HepG2 (cell line): Measurements from ENCODE around the gene ZNF511. TPM values are rescaled to one million over a fixed set of nuclear protein-coding genes. Genes with fewer than 3 reads are reported as not detected.

Experiments
- ATAC-seq: fragments of 200-7000 bp; cut with Tn5 transposase; 3 replicates; pipeline ENCODE4 v1.9.1; 2020; ENCODE audit warnings: mild to moderate bottlenecking, moderate library complexity
- BruUV-seq: library from RNA; stranded (reverse); fragments of 400-500 nt; replicated peaks from 2 replicates; lab custom pipeline; 2021; lab: Mats Ljungman, UMichigan
- CTCF ChIA-PET: fragments of 300-600 bp; formaldehyde crosslinking; extraction: SDS; loops from one replicate; lab custom pipeline; 2021; ENCODE audit warnings: low total read pairs, inconsistent platforms, low intra/inter-chr PET ratio; lab: Yijun Ruan, JAX
- POLR2A ChIA-PET: fragments of 350-600 bp; sonication (Branson Sonifier 250); formaldehyde crosslinking; loops from one replicate; lab custom pipeline; 2020; ENCODE audit warnings: antibody characterized with exemption, inconsistent platforms; lab: Yijun Ruan, JAX
- DNase-seq: peaks from one replicate; pipeline ENCODE4 v3.0.0-alpha.2; 2015; ENCODE audit warnings: low spot score
- FAIRE-seq: peaks from 3 replicates; lab custom pipeline; 2011; peaks lifted over from hg19 to GRCh38; lab: Jason Lieb, UNC
- H2AFZ ChIP-seq: one replicate; pipeline ENCODE4 v1.6.1; 2011; ENCODE audit warnings: low read length, inconsistent platforms
- H3K27ac ChIP-seq: fragments of 300-600 bp; 3 replicates; pipeline ENCODE4 v1.8.0; 2011; ENCODE audit warnings: mixed run types, mild to moderate bottlenecking, mixed read lengths, low read length, inconsistent platforms; ENCODE audit not compliant: insufficient read depth; ENCODE audit errors: extremely low read length
- H3K27me3 ChIP-seq, 2 experiments: fragments of 200-600 bp in 1 of 2; 2 replicates in 1 of 2; 3 replicates in 1 of 2; pipeline versions ENCODE4 v1.6.0 to v1.8.0; 2011; ENCODE audit warnings: low read length in 2 of 2, mild to moderate bottlenecking in 2 of 2, moderate library complexity in 2 of 2, inconsistent platforms in 1 of 2; ENCODE audit not compliant: insufficient read depth in 2 of 2, control insufficient read depth in 1 of 2
- H3K36me3 ChIP-seq, 2 experiments: fragments of 200-600 bp in 1 of 2; replicated peaks in 1 of 2; 2 replicates in 1 of 2; 3 replicates in 1 of 2; pipeline versions ENCODE4 v1.5.1 to v1.8.0; 2011; ENCODE audit warnings: low read length in 2 of 2, inconsistent platforms in 1 of 2; ENCODE audit not compliant: insufficient read depth in 2 of 2, control insufficient read depth in 1 of 2
- H3K4me1 ChIP-seq: 2 replicates; pipeline ENCODE4 v1.5.1; 2012; ENCODE audit warnings: low read length, inconsistent platforms; ENCODE audit not compliant: insufficient read depth
- H3K4me2 ChIP-seq: 2 replicates; pipeline ENCODE4 v1.6.0; 2011; ENCODE audit warnings: low read depth, low read length, inconsistent platforms
- H3K4me3 ChIP-seq, 3 experiments: fragments of 200-600 bp in 1 of 3; sonication (generic), shearing (Covaris generic) in 1 of 3; replicated peaks in 1 of 3; 2 replicates each; pipeline ENCODE4 v1.5.1; 2011 to 2016; ENCODE audit warnings: low read length in 3 of 3, inconsistent platforms in 2 of 3, low read depth in 2 of 3, mild to moderate bottlenecking in 2 of 3, control low read depth in 1 of 3, mixed read lengths in 1 of 3; ENCODE audit not compliant: insufficient read depth in 1 of 3
- H3K79me2 ChIP-seq: one replicate; pipeline ENCODE4 v1.6.1; 2011; ENCODE audit warnings: low read length, inconsistent platforms; ENCODE audit not compliant: insufficient read depth
- H3K9ac ChIP-seq: 2 replicates; pipeline ENCODE4 v1.6.0; 2011; ENCODE audit warnings: mild to moderate bottlenecking, low read depth, low read length, inconsistent platforms; ENCODE audit not compliant: insufficient read depth
- H3K9me3 ChIP-seq: 2 replicates; pipeline ENCODE4 v1.5.1; 2012; ENCODE audit warnings: mild to moderate bottlenecking, low read length
- H4K20me1 ChIP-seq: 2 replicates; pipeline ENCODE4 v1.6.0; 2011; ENCODE audit warnings: inconsistent platforms, mild to moderate bottlenecking, low read length, moderate library complexity; ENCODE audit not compliant: insufficient read depth
- DNMT1 ChIP-seq: sonication (generic); formaldehyde crosslinking; IDR thresholded peaks from 2 replicates; pipeline ENCODE4 v1.5.1; 2020; ENCODE audit warnings: mild to moderate bottlenecking, missing genetic modification reagents
- DNMT3B ChIP-seq: conservative IDR thresholded peaks from 2 replicates; pipeline ENCODE4 v1.6.1; 2016; ENCODE audit warnings: missing biosample characterization, control low read depth
- GZF1 ChIP-seq: sonication (generic); formaldehyde crosslinking; IDR thresholded peaks from 2 replicates; pipeline ENCODE4 v1.5.1; 2020; ENCODE audit warnings: mild to moderate bottlenecking, missing genetic modification reagents
- MED13 ChIP-seq: sonication (generic); formaldehyde crosslinking; IDR thresholded peaks from 2 replicates; pipeline ENCODE4 v1.5.0; 2020; ENCODE audit warnings: missing genetic modification reagents
- PHF8 ChIP-seq: sonication (generic); formaldehyde crosslinking; IDR thresholded peaks from 2 replicates; pipeline ENCODE4 v1.5.0; 2020; ENCODE audit warnings: missing genetic modification reagents
- SAP130 ChIP-seq: IDR thresholded peaks from 2 replicates; pipeline ENCODE4 v1.6.1; 2016; ENCODE audit warnings: low read depth
- SMAD3 ChIP-seq: sonication (generic); formaldehyde crosslinking; IDR thresholded peaks from 2 replicates; pipeline ENCODE4 v1.4.0; 2020; ENCODE audit warnings: missing genetic modification reagents
- SOX5 ChIP-seq: IDR thresholded peaks from 2 replicates; pipeline ENCODE4 v1.6.1; 2016; ENCODE audit warnings: borderline replicate concordance
- SRSF1 ChIP-seq: fragments of 200-400 bp; formaldehyde crosslinking; optimal IDR thresholded peaks from 2 replicates; pipeline ENCODE3; 2017; ENCODE audit warnings: mild to moderate bottlenecking, low read depth, low read length, moderate library complexity
- TBP ChIP-seq: sonication (generic); formaldehyde crosslinking; IDR thresholded peaks from 2 replicates; pipeline ENCODE4 v1.5.0; 2020; ENCODE audit warnings: missing genetic modification reagents
- ZNF33A ChIP-seq: sonication (generic); formaldehyde crosslinking; IDR thresholded peaks from 2 replicates; pipeline ENCODE4 v1.5.1; 2020; ENCODE audit warnings: missing genetic modification reagents, mild to moderate bottlenecking, moderate library complexity, borderline replicate concordance
- ZNF446 ChIP-seq: sonication (generic); formaldehyde crosslinking; IDR thresholded peaks from 2 replicates; pipeline ENCODE4 v1.5.0; 2020; ENCODE audit warnings: mild to moderate bottlenecking, missing genetic modification reagents
- WGBS: methylation state at CpG from one replicate; pipeline ENCODE4 v1.1.6; 2017; ENCODE audit warnings: low lambda C conversion rate; 5-methylcytosine and 5-hydroxymethylcytosine counted together
- in situ Hi-C: cut with HindIII; loops from 2 replicates; pipeline ENCODE4 v1.10.0; 2017; ENCODE audit warnings: low pct_unique_long_range_greater_than_20kb; ENCODE audit not compliant: extremely low pct_ligation_motif_present
- intact Hi-C: fragments of 100-400 bp; cut with micrococcal nuclease; formaldehyde crosslinking; loops from one replicate; pipeline ENCODE4 v1.10.0; 2022; ENCODE audit not compliant: unreplicated experiment
- polyA plus RNA-seq, 8 experiments: library from polyadenylated mRNA; depleted of rRNA in 3 of 8; stranded (reverse) in 7 of 8; unstranded in 1 of 8; fragments of >200 nt; fragmentation: Illumina TruSeq in 4 of 8; extraction: Trizol in 4 of 8; gene quantifications; 2 replicates each; pipeline versions ENCODE4 v1.2.1 to v1.2.3, GENCODE V29; 2011 to 2016; ENCODE audit warnings: low read depth in 4 of 8, missing spikeins in 1 of 8, mixed read lengths in 1 of 8; ENCODE audit not compliant: insufficient read depth in 1 of 8
- total RNA-seq, 5 experiments: library from RNA; depleted of rRNA; stranded (reverse); fragments of >200 nt; fragmentation: Illumina TruSeq; extraction: Trizol; gene quantifications; 2 replicates each; pipeline ENCODE4 v1.2.3, GENCODE V29; 2016; ENCODE audit warnings: low read depth in 1 of 5
- TF ChIP-seq, protein P1 (sequence below): sonication (generic); formaldehyde crosslinking; IDR thresholded peaks from 2 replicates; pipeline ENCODE4 v1.8.0; 2022; ENCODE audit warnings: mild to moderate bottlenecking, missing genetic modification reagents, borderline replicate concordance
- TF ChIP-seq, protein P2 (sequence below): sonication (generic); formaldehyde crosslinking; IDR thresholded peaks from 2 replicates; pipeline ENCODE4 v1.8.0; 2022; ENCODE audit warnings: mild to moderate bottlenecking, missing genetic modification reagents, moderate library complexity
- TF ChIP-seq, protein P3 (sequence below): sonication (generic); formaldehyde crosslinking; IDR thresholded peaks from 2 replicates; pipeline ENCODE4 v1.4.0; 2020; ENCODE audit warnings: low read depth, mild to moderate bottlenecking, missing genetic modification reagents

The ZNF511 gene
- total and polyA plus RNA-seq, 2 of the 13 experiments (the other 11 are each of a cell fraction or from before 2014, with no cell fraction given): 35.6 to 66.4 TPM

DNA sequence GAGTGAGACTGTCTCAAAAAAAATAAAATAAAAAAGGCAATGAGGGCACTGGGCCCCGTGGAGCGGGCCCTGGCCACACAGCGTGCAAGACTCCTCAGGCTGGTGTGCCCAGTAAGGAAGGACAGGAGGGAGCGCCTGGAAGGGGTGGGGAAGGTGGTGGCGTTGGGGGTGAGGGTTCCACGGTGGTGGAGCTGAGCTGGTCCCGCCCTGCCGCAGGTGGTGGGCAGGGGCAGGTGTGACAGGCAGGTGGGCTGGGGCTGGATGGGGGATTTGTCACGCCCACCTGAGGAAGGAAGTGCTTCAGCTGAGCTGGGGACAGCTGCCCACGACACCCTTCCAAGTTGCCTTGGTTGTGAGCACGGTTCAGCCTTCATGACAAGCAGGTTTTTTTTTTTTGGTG lies 37.7 kb downstream of the ZNF511 start (continued):
- TF ChIP-seq SAP130 (CRISPR knock-in tag) (no peak), TBP (CRISPR knock-in tag) (no peak), DNMT1 (CRISPR knock-in tag) (no peak), ZNF33A (CRISPR knock-in tag) (no peak)
- TF ChIP-seq, protein P1, sequence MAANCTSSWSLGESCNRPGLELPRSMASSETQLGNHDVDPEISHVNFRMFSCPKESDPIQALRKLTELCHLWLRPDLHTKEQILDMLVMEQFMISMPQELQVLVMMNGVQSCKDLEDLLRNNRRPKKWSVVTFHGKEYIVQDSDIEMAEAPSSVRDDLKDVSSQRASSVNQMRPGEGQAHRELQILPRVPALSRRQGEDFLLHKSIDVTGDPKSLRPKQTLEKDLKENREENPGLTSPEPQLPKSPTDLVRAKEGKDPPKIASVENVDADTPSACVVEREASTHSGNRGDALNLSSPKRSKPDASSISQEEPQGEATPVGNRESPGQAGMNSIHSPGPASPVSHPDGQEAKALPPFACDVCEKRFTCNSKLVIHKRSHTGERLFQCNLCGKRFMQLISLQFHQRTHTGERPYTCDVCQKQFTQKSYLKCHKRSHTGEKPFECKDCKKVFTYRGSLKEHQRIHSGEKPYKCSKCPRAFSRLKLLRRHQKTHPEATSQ: no peak
- TF ChIP-seq, protein P2, sequence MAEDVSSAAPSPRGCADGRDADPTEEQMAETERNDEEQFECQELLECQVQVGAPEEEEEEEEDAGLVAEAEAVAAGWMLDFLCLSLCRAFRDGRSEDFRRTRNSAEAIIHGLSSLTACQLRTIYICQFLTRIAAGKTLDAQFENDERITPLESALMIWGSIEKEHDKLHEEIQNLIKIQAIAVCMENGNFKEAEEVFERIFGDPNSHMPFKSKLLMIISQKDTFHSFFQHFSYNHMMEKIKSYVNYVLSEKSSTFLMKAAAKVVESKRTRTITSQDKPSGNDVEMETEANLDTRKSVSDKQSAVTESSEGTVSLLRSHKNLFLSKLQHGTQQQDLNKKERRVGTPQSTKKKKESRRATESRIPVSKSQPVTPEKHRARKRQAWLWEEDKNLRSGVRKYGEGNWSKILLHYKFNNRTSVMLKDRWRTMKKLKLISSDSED: no peak

DNA sequence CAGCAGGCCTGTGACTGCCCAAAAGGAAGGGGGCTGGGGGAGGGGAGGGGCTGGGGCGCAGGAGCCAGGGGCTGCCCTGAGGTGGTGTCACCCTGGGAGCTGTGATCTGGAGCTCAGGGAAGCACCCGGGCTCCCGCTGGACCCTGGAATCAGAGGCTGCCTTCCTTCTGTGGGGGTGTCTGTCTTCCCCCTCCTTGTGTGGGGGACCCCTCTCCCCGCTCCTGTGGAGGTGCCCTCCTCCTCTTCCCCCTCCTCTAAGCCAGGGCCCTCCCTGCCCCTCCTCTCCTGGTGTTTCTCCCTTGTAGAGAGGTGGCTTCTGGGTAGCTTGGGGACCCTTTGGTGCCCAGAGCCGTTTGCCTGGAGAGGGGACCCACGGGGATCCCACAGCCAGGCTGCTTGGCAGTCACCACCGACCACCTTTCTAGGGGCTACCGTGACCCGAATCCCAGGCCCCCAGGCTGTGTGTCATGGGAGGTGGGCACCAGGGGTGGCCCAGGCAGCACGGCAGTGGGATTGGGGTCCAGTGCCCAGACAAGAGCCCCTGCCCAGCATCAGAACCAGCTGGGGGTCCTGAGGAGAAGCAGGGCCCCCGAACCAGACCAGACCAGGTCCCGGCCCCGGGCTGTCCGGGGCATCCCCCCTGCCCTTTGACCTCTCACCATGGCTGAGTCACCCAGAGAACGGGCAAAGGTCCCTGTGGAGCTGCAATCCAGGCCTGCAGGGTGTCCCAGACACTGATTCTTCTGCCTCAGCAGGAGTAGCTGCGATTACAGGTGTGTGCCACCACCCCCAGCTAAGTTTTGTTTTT lies 39.2 kb downstream of the ZNF511 start:
- H3K36me3 ChIP-seq: no peaks in the 10 kb centered on the region
- H3K9ac ChIP-seq: peak overlapping the region; percentile 70
- no peak overlapping the region for H2AFZ ChIP-seq
- BruUV-seq: no TSS peak
- ChIA-PET CTCF (no interaction called here), POLR2A (interaction anchor here (0.7 to 3.0 kb wide), 13 partner anchors 10 to 46 kb away, joined by 3 to 124 read pairs (median 7); partner anchors contain the start of genes CALY, ECHS1, FUOM and MTG1)
- intact Hi-C loops (no loop called here), in situ Hi-C loops (no loop called here)
- WGBS: 14% methylated on average over 2 of the region's 16 CpGs
- DNase-seq (peak; percentile 75), FAIRE-seq (peak; percentile 89), ATAC-seq (peak; percentile 66)
- H3K27ac ChIP-seq: peak overlapping the region; percentile 80
- H4K20me1 ChIP-seq: 0 out of 2 replicates have a peak, but pooled peaks cover 2% of the 10 kb centered on the region
- H3K9me3 ChIP-seq: no peaks in the 10 kb centered on the region
- peaks cover 65% of the 10 kb centered on the region for H3K4me1 ChIP-seq
- peak overlapping the region; percentile 51 to 74 (median 59) for H3K4me3 ChIP-seq
- peak overlapping the region; percentile 96 for H3K4me2 ChIP-seq
- H3K27me3 ChIP-seq: no peaks in the 10 kb centered on the region
- H3K79me2 ChIP-seq: no peaks in the 10 kb centered on the region
- TF ChIP-seq DNMT3B (CRISPR knock-in tag) (no peak), MED13 (CRISPR knock-in tag) (no peak), SOX5 (peak; percentile 15; the same call in 1 of the 2 replicates), SMAD3 (CRISPR knock-in tag) (no peak), ZNF446 (CRISPR knock-in tag) (no peak), GZF1 (CRISPR knock-in tag) (no peak), SRSF1 (no peak), PHF8 (no peak; the same call in 1 of the 2 replicates)
- TF ChIP-seq, protein P3, sequence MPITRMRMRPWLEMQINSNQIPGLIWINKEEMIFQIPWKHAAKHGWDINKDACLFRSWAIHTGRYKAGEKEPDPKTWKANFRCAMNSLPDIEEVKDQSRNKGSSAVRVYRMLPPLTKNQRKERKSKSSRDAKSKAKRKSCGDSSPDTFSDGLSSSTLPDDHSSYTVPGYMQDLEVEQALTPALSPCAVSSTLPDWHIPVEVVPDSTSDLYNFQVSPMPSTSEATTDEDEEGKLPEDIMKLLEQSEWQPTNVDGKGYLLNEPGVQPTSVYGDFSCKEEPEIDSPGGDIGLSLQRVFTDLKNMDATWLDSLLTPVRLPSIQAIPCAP (CRISPR knock-in tag): no peak
